Liver (tissue), 9 donors: ENCODE data around the gene PLCG2. TPM values are rescaled to one million over a fixed set of nuclear protein-coding genes. Genes with fewer than 3 reads are reported as not detected.

Experiments
- DNase-seq: peaks from one replicate; pipeline ENCODE4 v3.0.0-alpha.2; 2017; ENCODE audit warnings: low spot score
- H3K27ac ChIP-seq, 2 donors: one replicate each; pipeline ENCODE4 v1.7.0; 2013; ENCODE audit warnings: inconsistent platforms in 2 of 2, low read length in 2 of 2, control low read depth in 1 of 2, low read depth in 1 of 2, mild to moderate bottlenecking in 1 of 2
- H3K27me3 ChIP-seq, 4 donors: one replicate each; pipeline versions ENCODE4 v1.6.1 to v1.7.0; 2013; ENCODE audit warnings: low read length in 3 of 4, inconsistent platforms in 1 of 4, mild to moderate bottlenecking in 1 of 4, moderate library complexity in 1 of 4; ENCODE audit not compliant: control insufficient read depth in 4 of 4, insufficient read depth in 4 of 4
- H3K36me3 ChIP-seq, 4 donors: one replicate each; pipeline versions ENCODE4 v1.6.1 to v1.7.0; 2013; ENCODE audit warnings: low read length in 3 of 4, mild to moderate bottlenecking in 3 of 4, low read depth in 1 of 4, moderate library complexity in 1 of 4; ENCODE audit not compliant: control insufficient read depth in 4 of 4, insufficient read depth in 3 of 4
- H3K4me1 ChIP-seq, 4 donors: one replicate each; pipeline versions ENCODE4 v1.6.1 to v1.7.0; 2013; ENCODE audit warnings: low read length in 3 of 4, mild to moderate bottlenecking in 3 of 4, moderate library complexity in 1 of 4; ENCODE audit not compliant: control insufficient read depth in 4 of 4, insufficient read depth in 4 of 4
- H3K4me3 ChIP-seq, 3 donors: one replicate each; pipeline versions ENCODE4 v1.6.1 to v1.7.0; 2013; ENCODE audit warnings: low read length in 3 of 3, control low read depth in 1 of 3, low read depth in 1 of 3, mild to moderate bottlenecking in 1 of 3
- H3K9ac ChIP-seq, 2 donors: one replicate each; pipeline ENCODE4 v1.7.0; 2013; ENCODE audit warnings: low read length in 2 of 2, mild to moderate bottlenecking in 2 of 2, moderate library complexity in 2 of 2, control low read depth in 1 of 2, low read depth in 1 of 2
- H3K9me3 ChIP-seq, 4 donors: one replicate each; pipeline versions ENCODE4 v1.6.1 to v1.7.0; 2013; ENCODE audit warnings: low read length in 3 of 4; ENCODE audit not compliant: control insufficient read depth in 4 of 4
- EGR1 ChIP-seq, 2 donors: IDR thresholded peaks; 2 replicates each; pipeline ENCODE4 v1.6.1; 2016 to 2018; ENCODE audit warnings: antibody characterized with exemption in 2 of 2, low read depth in 2 of 2
- FOXA1 ChIP-seq: IDR thresholded peaks from 2 replicates; pipeline ENCODE4 v1.6.1; 2016; ENCODE audit warnings: antibody characterized with exemption
- FOXA2 ChIP-seq: IDR thresholded peaks from 2 replicates; pipeline ENCODE4 v1.6.1; 2016; ENCODE audit warnings: antibody characterized with exemption
- HNF4G ChIP-seq: IDR thresholded peaks from 2 replicates; pipeline ENCODE4 v1.6.1; 2016; ENCODE audit warnings: antibody characterized with exemption
- JUND ChIP-seq, 2 donors: IDR thresholded peaks; 2 replicates each; pipeline ENCODE4 v1.6.1; 2016; ENCODE audit warnings: antibody characterized with exemption in 2 of 2
- NR2F2 ChIP-seq: IDR thresholded peaks from 2 replicates; pipeline ENCODE4 v1.6.1; 2016; ENCODE audit warnings: antibody characterized with exemption
- RXRA ChIP-seq, 2 donors: IDR thresholded peaks; 2 replicates each; pipeline ENCODE4 v1.6.1; 2017 to 2018; ENCODE audit warnings: antibody characterized with exemption in 2 of 2, mild to moderate bottlenecking in 1 of 2
- TAF1 ChIP-seq: conservative IDR thresholded peaks from 2 replicates; pipeline ENCODE4 v1.6.1; 2016; ENCODE audit warnings: antibody characterized with exemption, mild to moderate bottlenecking
- YY1 ChIP-seq: IDR thresholded peaks from 2 replicates; pipeline ENCODE4 v1.6.1; 2016; ENCODE audit warnings: antibody characterized with exemption, mild to moderate bottlenecking
- WGBS: extraction: QIAGEN DNeasy Blood & Tissue Kit; methylation state at CpG from one replicate; pipeline ENCODE4 v1.1.7; 2013; 5-methylcytosine and 5-hydroxymethylcytosine counted together
- polyA plus RNA-seq, 2 donors: library from polyadenylated mRNA; stranded (reverse) in 1 of 2; unstranded in 1 of 2; fragments of 200-250 nt in 1 of 2; fragments of >200 nt in 1 of 2; fragmentation: Nextera tagmentation in 1 of 2; extraction: Ambion mirVana in 1 of 2; gene quantifications; one replicate each; pipeline versions ENCODE4 v1.2.1 to v1.2.3, GENCODE V29; 2013 to 2015
- total RNA-seq, 2 donors: library from RNA; depleted of rRNA; stranded (reverse); fragments of >200 nt; gene quantifications; one replicate each; pipeline ENCODE4 v1.2.3, GENCODE V29; 2014
- TF ChIP-seq, protein P1 (sequence below): IDR thresholded peaks from 2 replicates; pipeline ENCODE4 v1.6.1; 2016; ENCODE audit warnings: antibody characterized with exemption
- TF ChIP-seq, protein P2 (sequence below): IDR thresholded peaks from 2 replicates; pipeline ENCODE4 v1.6.1; 2016; ENCODE audit warnings: antibody characterized with exemption
- TF ChIP-seq, protein P3 (sequence below): IDR thresholded peaks from 2 replicates; pipeline ENCODE4 v1.6.1; 2016; ENCODE audit warnings: antibody characterized with exemption
- TF ChIP-seq, protein P4 (sequence below): IDR thresholded peaks from 2 replicates; pipeline ENCODE4 v1.6.1; 2016; ENCODE audit warnings: antibody characterized with exemption, mild to moderate bottlenecking
- donor health status: healthy.
- donor health status: healthy.
- donor health status: healthy.
- donor health status: healthy.
- donor health status: healthy.

Gene PLCG2
- total and polyA plus RNA-seq, 4 donors = 7.1 to 21.6 (median 15.8) TPM

DNA sequence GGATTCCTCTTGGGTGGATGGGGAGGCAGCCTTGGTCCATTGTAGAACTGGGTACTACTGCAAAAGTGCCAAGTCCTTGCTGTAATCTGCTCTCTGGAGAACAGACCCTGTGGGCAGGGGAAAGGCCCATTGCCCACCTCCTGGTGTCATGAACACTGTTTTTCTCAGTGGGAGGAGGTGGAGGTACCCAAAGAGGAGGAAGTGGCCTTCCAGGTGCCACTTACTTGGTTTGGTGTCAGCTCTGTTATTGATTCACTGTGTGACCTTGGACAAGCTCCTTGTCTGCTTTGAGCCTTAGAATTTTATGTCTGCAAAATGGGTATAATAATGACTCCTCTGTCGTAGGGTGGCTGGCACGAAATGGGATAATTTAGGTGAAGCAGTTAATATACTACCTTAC lies 55.8 kb downstream of the PLCG2 start:
- 91% methylated on average over 2 of the region's 2 CpGs for WGBS
- H3K4me3 ChIP-seq = no peak overlapping the region
- no peak for DNase-seq
- no peaks in the 10 kb centered on the region for H3K4me1 ChIP-seq
- no peaks in the 10 kb centered on the region for H3K36me3 ChIP-seq
- H3K27ac ChIP-seq = no peak overlapping the region
- no peak for TF ChIP-seq JUND (IDR thresholded peaks at IDR 0.05)
- no peak for TF ChIP-seq EGR1 (IDR thresholded peaks at IDR 0.05; ENCODE audit: low read depth in 2 of 2)
- no peak for TF ChIP-seq FOXA1
- TF ChIP-seq HNF4G = no peak
- TF ChIP-seq, protein P1, sequence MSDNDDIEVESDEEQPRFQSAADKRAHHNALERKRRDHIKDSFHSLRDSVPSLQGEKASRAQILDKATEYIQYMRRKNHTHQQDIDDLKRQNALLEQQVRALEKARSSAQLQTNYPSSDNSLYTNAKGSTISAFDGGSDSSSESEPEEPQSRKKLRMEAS = no peak
- no peak for TF ChIP-seq YY1
- no peak for TF ChIP-seq RXRA (IDR thresholded peaks at IDR 0.05)
- no peak for TF ChIP-seq TAF1
- TF ChIP-seq FOXA2 = no peak
- TF ChIP-seq, protein P2, sequence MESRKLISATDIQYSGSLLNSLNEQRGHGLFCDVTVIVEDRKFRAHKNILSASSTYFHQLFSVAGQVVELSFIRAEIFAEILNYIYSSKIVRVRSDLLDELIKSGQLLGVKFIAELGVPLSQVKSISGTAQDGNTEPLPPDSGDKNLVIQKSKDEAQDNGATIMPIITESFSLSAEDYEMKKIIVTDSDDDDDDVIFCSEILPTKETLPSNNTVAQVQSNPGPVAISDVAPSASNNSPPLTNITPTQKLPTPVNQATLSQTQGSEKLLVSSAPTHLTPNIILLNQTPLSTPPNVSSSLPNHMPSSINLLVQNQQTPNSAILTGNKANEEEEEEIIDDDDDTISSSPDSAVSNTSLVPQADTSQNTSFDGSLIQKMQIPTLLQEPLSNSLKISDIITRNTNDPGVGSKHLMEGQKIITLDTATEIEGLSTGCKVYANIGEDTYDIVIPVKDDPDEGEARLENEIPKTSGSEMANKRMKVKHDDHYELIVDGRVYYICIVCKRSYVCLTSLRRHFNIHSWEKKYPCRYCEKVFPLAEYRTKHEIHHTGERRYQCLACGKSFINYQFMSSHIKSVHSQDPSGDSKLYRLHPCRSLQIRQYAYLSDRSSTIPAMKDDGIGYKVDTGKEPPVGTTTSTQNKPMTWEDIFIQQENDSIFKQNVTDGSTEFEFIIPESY = no peak
- TF ChIP-seq, protein P3, sequence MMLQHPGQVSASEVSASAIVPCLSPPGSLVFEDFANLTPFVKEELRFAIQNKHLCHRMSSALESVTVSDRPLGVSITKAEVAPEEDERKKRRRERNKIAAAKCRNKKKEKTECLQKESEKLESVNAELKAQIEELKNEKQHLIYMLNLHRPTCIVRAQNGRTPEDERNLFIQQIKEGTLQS = no peak
- TF ChIP-seq NR2F2 = no peak
- TF ChIP-seq, protein P4, sequence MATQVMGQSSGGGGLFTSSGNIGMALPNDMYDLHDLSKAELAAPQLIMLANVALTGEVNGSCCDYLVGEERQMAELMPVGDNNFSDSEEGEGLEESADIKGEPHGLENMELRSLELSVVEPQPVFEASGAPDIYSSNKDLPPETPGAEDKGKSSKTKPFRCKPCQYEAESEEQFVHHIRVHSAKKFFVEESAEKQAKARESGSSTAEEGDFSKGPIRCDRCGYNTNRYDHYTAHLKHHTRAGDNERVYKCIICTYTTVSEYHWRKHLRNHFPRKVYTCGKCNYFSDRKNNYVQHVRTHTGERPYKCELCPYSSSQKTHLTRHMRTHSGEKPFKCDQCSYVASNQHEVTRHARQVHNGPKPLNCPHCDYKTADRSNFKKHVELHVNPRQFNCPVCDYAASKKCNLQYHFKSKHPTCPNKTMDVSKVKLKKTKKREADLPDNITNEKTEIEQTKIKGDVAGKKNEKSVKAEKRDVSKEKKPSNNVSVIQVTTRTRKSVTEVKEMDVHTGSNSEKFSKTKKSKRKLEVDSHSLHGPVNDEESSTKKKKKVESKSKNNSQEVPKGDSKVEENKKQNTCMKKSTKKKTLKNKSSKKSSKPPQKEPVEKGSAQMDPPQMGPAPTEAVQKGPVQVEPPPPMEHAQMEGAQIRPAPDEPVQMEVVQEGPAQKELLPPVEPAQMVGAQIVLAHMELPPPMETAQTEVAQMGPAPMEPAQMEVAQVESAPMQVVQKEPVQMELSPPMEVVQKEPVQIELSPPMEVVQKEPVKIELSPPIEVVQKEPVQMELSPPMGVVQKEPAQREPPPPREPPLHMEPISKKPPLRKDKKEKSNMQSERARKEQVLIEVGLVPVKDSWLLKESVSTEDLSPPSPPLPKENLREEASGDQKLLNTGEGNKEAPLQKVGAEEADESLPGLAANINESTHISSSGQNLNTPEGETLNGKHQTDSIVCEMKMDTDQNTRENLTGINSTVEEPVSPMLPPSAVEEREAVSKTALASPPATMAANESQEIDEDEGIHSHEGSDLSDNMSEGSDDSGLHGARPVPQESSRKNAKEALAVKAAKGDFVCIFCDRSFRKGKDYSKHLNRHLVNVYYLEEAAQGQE = no peak
- no peaks in the 10 kb centered on the region for H3K27me3 ChIP-seq
- H3K9ac ChIP-seq = no peak overlapping the region
- H3K9me3 ChIP-seq = no peaks in the 10 kb centered on the region

DNA sequence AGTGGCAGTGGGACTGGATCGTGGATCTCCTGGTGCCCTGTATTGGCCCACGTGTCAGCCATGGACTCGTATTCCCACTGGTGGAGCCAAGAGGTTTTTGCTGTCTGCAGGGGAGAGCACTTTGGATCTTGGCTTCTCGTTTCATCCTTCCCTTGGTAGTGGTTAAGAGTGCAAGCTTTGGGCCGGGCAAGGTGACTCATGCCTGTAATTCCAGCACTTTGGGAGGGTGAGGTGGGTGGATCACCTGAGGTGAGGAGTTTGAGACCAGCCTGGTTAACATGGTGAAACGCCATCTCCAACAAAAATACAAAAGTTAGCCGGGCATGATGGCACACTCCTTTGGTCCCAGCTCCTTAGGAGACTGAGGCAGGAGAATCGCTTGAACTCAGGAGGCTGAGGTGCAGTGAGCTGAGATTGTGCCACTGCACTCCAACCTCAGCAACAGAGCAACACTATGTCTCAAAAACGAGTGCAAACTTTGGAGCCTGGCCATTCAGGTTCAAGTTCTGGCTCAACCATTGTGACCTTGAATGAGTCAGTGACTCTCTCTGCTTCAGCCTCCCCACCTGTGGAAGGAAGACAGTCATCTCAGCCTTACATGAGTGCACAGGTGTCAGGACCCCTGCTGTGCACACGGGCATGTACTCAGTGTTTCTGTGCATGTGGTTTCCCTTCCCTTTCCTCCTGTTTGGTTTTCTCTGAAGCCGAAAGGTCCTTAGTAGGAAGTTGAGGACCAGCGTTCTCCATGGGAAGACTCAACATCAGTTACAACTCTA lies 57.4 kb downstream of the PLCG2 start:
- H3K27me3 ChIP-seq = no peaks in the 10 kb centered on the region
- no peak for TF ChIP-seq FOXA1
- no peak for TF ChIP-seq TAF1
- no peak overlapping the region for H3K4me3 ChIP-seq
- no peak overlapping the region for H3K9ac ChIP-seq
- no peaks in the 10 kb centered on the region for H3K9me3 ChIP-seq
- no peak overlapping the region for H3K27ac ChIP-seq
- 78% methylated on average over 12 of the region's 12 CpGs for WGBS
- no peak for DNase-seq
- H3K4me1 ChIP-seq = no peaks in the 10 kb centered on the region
- H3K36me3 ChIP-seq = no peaks in the 10 kb centered on the region
